Vagina (tissue), 2 donors: ENCODE data around the gene CCHCR1.

Experiments
- CTCF ChIP-seq, 3 experiments: fragments of 450-650 bp in 2 of 3; fragments of 200-600 bp in 1 of 3; sonication (generic) in 1 of 3; IDR thresholded peaks; one replicate each; pipeline ENCODE4 v1.5.1; 2017 to 2019; ENCODE audit warnings: antibody characterized with exemption in 3 of 3, mild to moderate bottlenecking in 2 of 3, moderate library complexity in 2 of 3
- POLR2A ChIP-seq, 2 donors: fragments of 450-650 bp; IDR thresholded peaks; one replicate each; pipeline ENCODE4 v1.6.1; 2017; ENCODE audit warnings: antibody characterized with exemption in 2 of 2, mild to moderate bottlenecking in 2 of 2, moderate library complexity in 2 of 2
- POLR2AphosphoS5 ChIP-seq, 2 donors: sonication (generic); formaldehyde crosslinking; IDR thresholded peaks; one replicate each; pipeline ENCODE4 v1.9.0; 2017; ENCODE audit warnings: antibody characterized with exemption in 2 of 2, mild to moderate bottlenecking in 2 of 2, low read depth in 1 of 2; ENCODE audit not compliant: insufficient read depth in 1 of 2

GRCh38 chr6:31149827-31150447 lies 7.7 kb downstream of the CCHCR1 start:
- TF ChIP-seq POLR2A (IDR thresholded peaks at IDR 0.05), result no peak
- no peak for TF ChIP-seq CTCF (IDR thresholded peaks at IDR 0.05)
- no peak for TF ChIP-seq POLR2AphosphoS5 (IDR thresholded peaks at IDR 0.05; ENCODE audit: insufficient read depth in 1 of 2, low read depth in 1 of 2)
